GM12872 (cell line): ENCODE results near the gene PIAS3.

Experiments
- TF ChIP-seq, protein P1 (sequence below): IDR thresholded peaks from 3 replicates; pipeline ENCODE4 v1.5.1; 2011; ENCODE audit warnings: low read depth, mild to moderate bottlenecking, low read length, moderate library complexity; ENCODE audit not compliant: insufficient read depth

The PIAS3 gene

DNA sequence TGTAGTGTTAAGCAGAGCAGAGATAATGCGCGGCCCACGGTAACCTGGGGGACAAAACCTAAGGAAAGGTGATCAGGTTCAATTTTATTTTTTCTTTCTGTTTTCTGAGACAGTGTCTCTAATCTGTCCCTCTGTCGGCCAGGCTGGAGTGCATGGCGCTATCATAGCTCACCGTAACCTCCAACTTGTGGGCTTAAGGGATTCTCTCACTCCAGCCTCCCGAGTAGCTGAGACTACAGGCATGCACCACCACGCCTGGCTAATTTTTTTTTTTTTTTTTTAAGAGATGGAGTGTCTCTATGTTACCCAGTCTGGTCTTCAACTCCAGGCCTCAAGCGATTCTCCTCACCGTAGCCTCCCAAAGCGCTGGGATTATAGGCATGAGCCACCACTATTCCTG lies 27.5 kb upstream of the PIAS3 start:
- TF ChIP-seq, protein P1, sequence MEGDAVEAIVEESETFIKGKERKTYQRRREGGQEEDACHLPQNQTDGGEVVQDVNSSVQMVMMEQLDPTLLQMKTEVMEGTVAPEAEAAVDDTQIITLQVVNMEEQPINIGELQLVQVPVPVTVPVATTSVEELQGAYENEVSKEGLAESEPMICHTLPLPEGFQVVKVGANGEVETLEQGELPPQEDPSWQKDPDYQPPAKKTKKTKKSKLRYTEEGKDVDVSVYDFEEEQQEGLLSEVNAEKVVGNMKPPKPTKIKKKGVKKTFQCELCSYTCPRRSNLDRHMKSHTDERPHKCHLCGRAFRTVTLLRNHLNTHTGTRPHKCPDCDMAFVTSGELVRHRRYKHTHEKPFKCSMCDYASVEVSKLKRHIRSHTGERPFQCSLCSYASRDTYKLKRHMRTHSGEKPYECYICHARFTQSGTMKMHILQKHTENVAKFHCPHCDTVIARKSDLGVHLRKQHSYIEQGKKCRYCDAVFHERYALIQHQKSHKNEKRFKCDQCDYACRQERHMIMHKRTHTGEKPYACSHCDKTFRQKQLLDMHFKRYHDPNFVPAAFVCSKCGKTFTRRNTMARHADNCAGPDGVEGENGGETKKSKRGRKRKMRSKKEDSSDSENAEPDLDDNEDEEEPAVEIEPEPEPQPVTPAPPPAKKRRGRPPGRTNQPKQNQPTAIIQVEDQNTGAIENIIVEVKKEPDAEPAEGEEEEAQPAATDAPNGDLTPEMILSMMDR, result no peak

DNA sequence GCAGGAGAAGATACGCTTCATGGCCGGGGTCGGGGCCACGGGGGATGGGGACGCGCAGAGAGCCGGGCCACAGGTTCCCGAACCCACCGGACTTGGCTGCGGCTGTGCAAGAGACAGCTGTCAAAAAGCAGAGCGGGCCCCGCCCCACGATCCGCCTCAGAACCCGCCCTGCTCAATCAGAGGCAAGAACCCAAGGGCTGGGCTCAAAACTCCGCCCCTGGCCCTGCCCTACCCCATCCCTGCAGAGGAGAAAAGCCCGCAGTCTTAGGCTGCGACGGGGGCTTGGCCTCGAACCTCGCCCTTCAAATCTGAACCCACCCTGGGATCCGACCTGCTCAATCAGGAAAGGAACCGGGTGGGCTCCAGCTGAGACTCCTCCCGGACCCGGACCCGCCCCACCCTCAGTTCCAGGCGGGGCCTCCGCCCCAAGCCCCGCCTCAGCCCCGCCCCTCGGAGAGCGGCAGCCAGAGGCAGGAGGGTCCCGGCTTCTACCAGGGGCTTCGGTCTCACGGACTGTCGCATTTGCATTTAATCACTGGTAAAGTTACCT lies 26.9 kb upstream of the PIAS3 start, which contains the start of gene ANKRD35:
ANKRD35 (minus strand) TSS at position 129 of the 550 bp plus-strand sequence; CDS start at position 21, 108 bp downstream.
- TF ChIP-seq, protein P1, result no peak

DNA sequence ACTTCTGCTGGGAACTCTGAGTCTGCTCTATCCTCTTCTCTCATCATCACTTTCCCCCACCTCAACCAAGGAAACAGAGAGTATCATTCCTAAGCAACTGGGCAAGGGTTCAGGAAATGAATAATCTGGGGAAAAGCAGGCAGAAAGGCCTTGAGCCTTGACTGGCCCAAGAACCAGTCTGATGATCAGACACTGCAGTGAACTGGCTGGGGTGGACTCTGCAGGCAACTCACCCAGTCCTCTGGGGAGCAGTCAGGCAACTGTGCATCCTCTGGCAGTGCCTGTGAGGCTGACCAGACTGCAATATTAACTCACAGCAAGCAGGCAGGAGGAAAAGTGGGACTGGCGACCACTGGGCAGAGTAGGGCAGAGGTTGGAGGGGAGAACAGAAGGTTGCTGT lies 25.8 kb upstream of the PIAS3 start:
- TF ChIP-seq, protein P1, result no peak

DNA sequence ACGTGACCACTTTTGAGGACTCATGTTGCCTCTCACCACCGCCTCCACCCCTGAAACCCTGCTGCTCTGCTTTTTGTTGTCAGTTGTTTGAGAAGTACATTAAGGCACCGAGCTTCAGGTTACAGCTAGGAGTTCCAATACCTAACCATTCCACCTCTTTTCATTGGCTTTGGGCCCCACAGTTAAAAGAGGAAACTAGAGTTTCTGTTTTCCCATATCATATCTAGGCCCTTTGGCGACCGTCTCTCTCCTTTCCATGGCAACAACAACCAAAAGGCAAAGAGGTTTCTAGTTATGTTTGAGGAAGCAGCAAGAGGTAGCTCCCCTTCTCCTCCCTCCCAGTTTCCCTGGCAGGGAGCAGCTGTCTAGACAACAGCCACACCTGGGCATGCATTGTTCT lies 20.9 kb upstream of the PIAS3 start:
- TF ChIP-seq, protein P1, result no peak

DNA sequence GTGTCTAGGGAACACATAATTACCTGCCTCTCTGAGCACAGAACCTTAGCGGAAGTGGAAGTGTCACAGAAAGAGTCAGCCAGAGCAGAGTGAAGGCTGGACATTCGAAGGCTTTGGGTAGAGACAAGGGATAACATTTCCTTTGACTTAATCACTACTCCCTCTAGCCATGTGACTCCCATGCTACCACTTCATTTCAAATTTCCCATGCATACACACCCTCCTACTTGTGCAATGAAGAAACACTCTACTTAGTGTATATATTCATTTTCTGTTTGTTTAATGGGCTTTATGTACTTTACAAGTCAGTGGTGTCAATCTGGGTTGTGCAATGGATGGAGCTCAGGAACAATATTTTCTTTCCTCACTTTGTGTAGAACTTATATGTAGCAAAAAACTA lies 19.8 kb upstream of the PIAS3 start:
- TF ChIP-seq, protein P1, result no peak

DNA sequence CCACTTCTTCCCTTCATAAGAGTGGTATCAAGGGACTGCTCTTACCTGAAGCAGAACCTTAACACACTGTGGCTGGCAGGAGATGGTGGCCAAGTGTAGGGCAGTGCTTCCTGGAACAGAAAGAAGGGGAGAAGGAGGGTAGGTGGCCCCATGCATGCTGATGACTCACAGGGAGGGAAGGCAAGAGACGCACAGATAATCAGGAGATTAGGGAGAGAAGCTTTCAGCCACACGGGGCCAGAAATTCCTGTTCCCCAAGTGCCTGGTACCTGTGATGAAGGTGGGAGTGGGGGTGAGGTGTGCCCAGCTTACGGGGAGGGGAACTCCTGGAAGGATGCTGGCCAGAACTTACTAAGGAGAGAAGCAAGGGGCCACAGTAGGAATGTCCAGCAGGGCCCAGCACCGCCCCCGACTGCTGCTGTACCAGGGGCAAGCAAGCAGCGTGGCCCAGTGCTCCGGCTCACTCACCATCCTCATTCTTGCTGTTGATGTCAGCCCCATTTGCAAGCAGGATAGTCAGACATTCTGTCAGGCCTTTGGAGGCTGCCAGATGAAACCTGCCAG lies 19.1 kb upstream of the PIAS3 start:
- TF ChIP-seq, protein P1, result no peak

DNA sequence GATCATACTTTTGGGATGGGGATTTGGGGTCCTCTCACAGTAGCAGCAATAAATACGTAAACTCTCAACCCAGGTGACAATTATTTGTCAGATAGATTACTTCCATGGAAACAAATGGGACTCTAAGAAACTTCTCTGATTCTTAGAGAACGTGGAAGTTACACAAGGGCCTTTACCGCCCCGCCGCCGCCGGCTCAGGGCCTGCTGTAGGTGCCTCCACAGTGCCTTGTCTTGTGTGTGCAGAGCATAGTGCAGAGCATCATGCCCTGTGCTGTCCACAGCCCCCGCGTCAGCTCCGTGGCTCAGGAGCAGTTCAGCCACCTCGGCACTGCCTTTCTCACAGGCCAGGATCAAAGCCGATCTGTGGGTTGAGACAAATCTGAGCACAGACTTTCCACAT lies 15.8 kb upstream of the PIAS3 start:
- TF ChIP-seq, protein P1, result no peak
